ENCODE results near the gene TSSK3. TPM values are rescaled to one million over a fixed set of nuclear protein-coding genes. Genes with fewer than 3 reads are reported as not detected.
"Not testable (repeated sequence)": the region's sequence is repeated elsewhere in the genome, so short reads cannot be mapped to it uniquely, and the experiment has no call there.

TSSK3 gene
- total RNA-seq, 1 donor from 2014 or later, result 0.41 TPM

DNA sequence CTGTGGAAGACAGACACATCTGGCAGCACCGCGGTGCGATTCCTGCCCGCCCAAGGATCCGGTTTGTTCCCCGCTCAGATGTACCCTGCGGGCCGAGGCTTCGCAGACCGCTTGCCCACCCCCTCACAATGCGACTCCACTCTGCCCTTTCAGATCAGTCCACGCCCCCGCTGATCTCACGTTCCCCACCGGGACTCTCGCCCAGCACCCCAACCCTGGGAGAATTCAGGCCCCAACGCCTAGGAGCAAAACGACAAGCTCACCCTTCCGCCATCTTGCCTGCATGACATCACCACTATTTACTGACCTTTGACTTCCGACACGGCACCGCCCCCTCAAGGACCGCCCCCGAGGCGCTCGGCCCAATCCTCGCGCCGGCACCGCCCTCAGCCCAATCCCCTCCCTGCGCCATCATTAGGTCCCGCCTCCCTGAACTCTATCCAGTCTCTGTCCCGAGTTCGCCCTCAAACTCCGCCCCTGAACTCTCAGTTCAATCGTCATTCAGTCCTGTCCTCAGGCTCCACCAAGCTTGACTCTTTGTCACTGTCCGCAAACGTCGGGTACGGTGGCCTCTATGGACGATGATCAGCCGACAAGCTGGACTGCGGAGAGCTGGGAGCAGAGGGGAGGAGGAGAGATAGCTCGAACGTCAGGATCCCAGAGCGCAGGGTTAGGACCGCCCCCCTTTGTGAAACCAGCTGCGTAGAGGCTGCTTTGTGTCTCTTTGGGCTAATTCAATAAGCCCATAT, 32.0 kb downstream of the TSSK3 start, which contains the start of gene BSDC1:
TSS of gene BSDC1 (minus strand) at position 301 of the 749 bp plus-strand sequence. CDS start at position 274, 27 bp downstream.
- DNase-seq (ENCODE audit: low spot score in 2 of 2), result peak; percentile 85 to 96
- FAIRE-seq, result peak; percentile 98

DNA sequence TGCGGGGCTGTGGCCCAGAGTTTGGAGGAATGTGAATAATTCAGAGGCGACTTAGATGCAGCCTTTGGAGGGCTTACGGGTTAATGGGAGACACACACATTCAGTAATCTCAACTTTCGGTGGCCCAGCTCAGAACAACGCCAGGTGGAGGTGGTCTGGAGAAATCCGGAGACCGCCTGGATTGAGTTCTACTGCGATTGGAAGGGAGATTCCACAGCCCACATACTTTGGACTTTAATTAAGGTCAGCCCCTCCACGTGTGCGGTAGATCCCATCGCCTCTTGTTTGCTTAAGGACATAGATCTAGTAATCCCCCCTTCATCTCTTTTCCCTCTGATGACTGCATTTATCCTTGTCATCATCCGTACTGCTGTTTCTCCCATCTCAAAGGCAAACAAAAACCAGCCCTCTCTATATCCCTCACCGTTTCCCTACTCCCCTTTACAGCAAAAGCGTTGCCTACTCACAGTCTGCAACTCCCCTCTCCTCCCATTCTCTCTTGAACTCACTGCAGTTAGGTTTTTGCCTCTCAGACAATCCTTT, 32.6 kb downstream of the TSSK3 start:
- FAIRE-seq (no peak), DNase-seq (ENCODE audit: low spot score in 2 of 2) (no peak)

DNA sequence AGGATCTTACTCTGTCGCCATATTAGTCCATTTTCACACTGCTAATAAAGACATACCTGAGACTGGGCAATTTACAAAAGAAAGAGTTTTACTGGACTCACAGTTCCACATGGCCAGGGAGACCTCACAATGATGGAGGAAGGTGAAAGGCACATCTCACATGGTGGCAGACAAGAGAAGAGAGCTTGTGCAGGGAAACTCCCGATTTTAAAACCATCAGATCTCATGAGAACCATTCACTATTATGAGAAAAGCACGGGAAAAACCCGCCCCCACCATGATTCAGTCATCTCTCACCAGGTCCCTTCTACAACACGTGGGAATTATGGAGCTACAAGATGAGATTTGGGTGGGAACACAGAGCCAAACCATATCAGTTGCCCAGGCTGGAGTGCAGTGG, 34.2 kb downstream of the TSSK3 start:
- FAIRE-seq; DNase-seq (ENCODE audit: low spot score in 2 of 2): not testable (repeated sequence)

DNA sequence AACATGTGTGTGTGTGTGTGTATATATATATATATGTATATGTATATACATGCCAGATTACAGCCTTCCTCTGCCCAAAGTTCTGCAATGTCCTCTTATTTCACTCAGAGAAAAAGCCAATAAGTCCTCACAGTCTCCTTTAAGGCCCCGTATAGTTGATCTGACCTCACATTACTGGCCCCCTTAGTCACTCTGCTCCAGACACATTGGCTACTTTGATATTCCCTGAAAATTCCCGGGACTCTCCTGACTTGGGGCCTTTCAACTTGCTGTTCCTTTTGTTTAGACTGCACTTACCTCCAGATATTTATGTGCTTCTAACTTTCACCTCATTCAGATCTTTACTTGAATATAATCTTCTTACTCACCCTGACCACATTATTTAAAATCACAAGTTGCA, 36.1 kb downstream of the TSSK3 start:
- FAIRE-seq (no peak), DNase-seq (ENCODE audit: low spot score in 2 of 2) (no peak)

DNA sequence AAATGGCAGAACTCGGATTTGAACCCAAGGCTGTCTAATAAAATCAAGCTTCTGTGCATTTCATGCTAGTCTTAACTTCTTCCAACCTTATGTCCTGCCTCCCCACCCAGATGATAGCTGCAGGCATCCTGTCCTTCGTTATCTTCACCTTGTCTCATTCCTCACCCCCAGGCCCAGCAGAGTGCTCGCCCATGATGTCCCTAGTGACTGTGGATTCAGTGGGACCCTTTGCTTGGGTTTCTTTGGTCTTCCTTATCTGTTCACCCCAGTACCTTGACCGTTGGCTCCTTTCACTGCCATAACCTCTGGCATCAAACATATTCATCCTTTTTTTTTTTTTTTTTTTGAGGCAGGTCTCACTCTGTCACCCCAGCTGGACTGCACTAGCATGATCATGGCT, 37.5 kb downstream of the TSSK3 start:
- no peak for FAIRE-seq
- no peak for DNase-seq (ENCODE audit: low spot score in 2 of 2)

DNA sequence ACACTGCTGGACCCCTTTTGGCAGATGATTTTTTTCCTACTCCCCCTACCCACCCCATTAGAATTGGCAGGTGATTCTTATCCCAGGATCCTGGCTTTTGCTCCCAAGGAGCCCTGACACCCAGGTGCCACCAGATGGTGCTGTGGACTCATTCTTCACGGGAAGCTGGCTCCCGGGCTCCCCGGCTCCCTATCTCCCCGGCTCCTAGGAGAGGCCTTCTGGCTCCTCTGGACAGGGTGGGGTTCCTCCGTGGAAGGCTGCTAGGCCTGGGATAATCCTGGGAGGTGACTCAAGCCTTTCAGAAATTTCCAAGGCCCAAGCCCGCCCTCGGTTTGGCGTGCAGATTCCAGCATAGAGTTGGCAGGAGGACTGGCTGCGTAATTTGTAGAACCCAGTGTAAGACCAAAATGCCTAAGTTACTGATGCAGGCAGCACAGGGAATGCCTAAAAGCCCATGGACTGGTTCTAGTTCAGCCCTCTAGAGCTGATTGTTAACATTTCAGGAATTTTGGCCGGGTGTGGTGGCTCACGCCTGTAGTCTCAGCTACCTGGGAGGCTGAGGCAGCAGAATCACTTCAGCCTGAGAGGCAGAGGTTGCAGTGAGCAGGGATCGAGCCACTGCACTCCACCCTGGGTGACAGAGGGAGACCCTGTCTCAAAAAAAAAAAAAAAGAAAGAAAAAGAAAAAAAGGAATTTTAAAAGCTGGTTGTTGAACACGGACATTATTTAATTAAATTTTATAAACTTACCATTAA, 38.7 kb downstream of the TSSK3 start:
- DNase-seq (ENCODE audit: low spot score in 2 of 2), result peak; percentile 50 to 79
- no peak for FAIRE-seq

DNA sequence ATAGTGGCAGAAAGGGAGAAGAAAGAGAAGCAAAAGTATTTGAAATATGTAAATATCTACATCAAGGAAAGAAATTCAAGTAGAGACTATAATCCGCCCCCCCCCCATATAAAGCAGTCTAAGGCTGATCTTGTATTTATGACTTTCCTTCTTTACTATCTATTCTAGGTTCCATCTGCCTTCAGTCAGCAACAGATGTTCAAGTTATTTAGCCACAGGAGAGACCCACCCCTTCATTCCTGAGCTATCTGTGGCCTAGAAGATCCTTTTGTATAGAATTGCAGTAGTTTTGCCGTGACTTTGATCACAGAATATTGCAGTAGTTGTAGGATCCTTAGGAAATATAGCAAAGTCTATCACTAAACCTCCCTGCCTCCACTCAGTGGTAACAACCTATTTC, 42.6 kb downstream of the TSSK3 start:
- no peak for FAIRE-seq
- DNase-seq (ENCODE audit: low spot score in 2 of 2), result no peak

DNA sequence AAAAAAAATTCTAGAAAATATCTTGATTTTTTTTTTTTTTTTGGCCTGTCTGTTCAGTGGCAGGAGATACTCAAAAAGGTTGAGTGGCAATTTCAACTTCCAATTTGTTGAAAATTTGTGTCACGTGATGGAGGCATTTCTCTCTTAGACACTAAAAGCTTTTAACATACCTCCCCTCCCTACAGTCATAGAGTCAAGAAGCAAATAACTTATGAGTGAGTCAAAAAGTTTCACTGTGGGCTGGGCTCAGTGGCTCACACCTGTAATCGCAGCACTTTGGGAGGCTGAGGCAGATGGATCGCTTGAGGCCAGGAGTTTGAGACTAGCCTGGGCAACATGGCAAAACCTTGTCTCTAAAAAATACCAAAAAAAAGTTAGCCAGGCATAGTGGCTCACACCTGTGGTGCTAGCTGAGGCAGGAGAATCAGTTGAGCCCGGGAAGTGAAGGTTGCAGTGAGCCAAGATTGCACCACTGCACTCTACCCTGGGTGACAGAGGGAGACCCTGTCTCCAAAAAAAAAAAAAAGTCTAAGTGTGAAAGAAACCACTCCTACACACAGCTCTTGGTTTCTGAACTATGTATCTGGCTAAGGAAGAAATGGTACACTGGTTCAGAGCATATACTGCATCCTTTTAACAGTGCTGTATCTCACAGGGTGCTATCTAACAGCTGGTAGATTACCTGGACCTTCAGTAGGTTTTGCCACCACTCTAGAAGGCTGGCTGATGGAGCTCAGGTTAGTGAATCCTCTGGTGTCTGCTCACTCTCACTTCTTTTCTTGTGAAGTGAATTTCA, 43.5 kb downstream of the TSSK3 start:
- FAIRE-seq, result no peak
- DNase-seq (ENCODE audit: low spot score in 2 of 2), result no peak

DNA sequence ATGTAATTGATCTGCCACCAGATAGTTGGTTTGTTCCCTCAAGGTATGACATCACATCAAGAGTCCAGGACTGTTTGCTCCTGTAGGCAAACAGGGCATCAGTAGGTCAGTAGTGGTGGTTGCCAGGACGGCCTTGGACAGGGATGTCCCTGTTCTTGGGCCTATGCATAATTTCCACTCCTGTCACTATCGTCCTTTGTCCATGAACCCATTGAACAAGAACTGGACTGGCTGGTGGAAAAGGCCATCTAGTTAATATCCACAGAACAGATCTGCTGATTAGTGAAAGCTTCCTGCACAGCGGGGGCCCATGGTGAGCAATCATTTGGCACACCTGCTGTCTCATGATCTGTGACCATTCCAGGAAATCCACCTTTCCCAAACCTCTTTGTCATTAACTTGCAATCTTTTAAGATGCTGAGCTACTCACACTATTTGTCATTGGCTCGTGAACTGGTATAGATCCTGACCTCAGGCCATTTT, 44.3 kb downstream of the TSSK3 start:
- DNase-seq (ENCODE audit: low spot score in 2 of 2) (no peak), FAIRE-seq (no peak)

DNA sequence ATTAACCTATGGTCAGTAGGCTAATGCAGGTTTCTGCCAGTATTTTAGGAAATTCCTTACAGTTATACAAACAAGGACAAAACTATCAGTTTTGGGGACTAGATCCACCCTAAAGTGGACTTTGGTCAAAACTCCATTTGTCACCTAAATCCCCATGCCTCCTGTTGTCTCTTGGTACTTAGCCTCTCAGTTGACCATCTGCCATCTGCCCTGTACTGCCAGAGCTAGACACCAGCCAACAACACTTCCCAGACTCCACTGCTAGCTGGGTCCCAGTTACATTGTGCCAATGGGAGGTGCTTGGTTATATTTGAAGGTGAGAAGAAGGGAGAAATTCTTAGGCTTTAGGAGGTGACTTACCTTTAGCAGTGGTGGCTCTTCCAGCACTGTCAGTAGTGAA, 48.9 kb downstream of the TSSK3 start:
- FAIRE-seq (no peak), DNase-seq (ENCODE audit: low spot score in 2 of 2) (no peak)

DNA sequence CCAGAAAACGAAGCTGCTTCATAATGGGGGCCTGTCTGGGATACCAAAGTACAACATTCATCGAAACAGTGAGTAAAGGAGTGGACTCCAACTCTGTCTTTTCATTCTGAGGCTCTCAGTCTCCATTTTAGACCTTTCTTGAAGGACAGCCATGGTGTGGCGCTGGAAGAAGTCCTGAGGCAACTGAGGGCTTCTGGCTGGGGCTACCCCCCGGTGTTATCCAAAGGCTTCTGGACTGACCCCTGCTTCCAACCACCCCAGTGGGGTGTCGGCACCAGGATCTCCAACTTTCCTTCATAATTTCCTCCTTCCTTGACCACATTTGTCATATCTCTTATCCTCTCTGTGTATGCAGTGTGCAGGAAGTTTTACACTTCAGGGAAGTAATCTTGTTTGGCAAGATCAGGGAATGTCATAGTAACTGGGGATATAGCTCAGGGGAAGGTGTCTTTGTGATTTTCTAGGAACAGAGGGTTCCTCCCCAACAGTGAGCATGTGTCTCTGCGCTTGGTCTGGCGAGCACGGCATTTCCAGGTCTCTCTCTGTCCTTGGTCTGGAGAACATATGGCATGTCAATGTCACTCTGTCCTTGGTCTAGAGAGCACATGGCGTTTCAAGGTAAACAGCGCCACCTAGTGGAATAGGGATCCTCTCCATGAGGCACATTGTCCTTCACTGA, 51.3 kb downstream of the TSSK3 start:
- DNase-seq (ENCODE audit: low spot score in 2 of 2) (peak; percentile 26 to 27), FAIRE-seq (no peak)

Other genes starting within 250 kb of the TSSK3 start
- gene TXLNA, start 182.9 kb upstream of the TSSK3 start, total RNA-seq, result 20.4 TPM
- gene CCDC28B, start 161.9 kb upstream of the TSSK3 start, total RNA-seq, result 34.2 TPM
- 3.3 TPM for gene IQCC, start 156.9 kb upstream of the TSSK3 start, total RNA-seq
- not detected for gene DCDC2B, start 153.4 kb upstream of the TSSK3 start, total RNA-seq
- gene TMEM234, start 140.2 kb upstream of the TSSK3 start, total RNA-seq, result 12.2 TPM
- 98.6 TPM for gene EIF3I, start 140.1 kb upstream of the TSSK3 start, total RNA-seq
- gene FAM167B, start 115.3 kb upstream of the TSSK3 start, total RNA-seq, result 0.41 TPM
- gene LCK, start 111.3 kb upstream of the TSSK3 start, total RNA-seq, result not detected
- 19.6 TPM for gene HDAC1, start 70.5 kb upstream of the TSSK3 start, total RNA-seq
- gene MARCKSL1, start 26.3 kb upstream of the TSSK3 start, total RNA-seq, result 373 TPM
- gene FAM229A, start 54 bp upstream of the TSSK3 start, total RNA-seq, result 2.0 TPM
- 65.2 TPM for gene BSDC1, start 31.9 kb downstream of the TSSK3 start, total RNA-seq
- gene ZBTB8B, start 102.5 kb downstream of the TSSK3 start, total RNA-seq, result 15.9 TPM
- gene ZBTB8A, start 176.9 kb downstream of the TSSK3 start, total RNA-seq, result 43.2 TPM